PC-3 (cell line): ENCODE data around the gene PLAC9. TPM values are rescaled to one million over a fixed set of nuclear protein-coding genes. Genes with fewer than 3 reads are reported as not detected.

ENCODE experiments used
- ATAC-seq: fragments of 200-7000 bp; cut with Tn5 transposase; 2 replicates; pipeline ENCODE4 v1.9.1; 2020; ENCODE audit warnings: mild to moderate bottlenecking, moderate library complexity
- BruUV-seq: library from RNA; stranded (reverse); fragments of 400-500 nt; replicated peaks from 2 replicates; lab custom pipeline; 2021; lab: Mats Ljungman, UMichigan
- CTCF ChIA-PET: fragments of 300-600 bp; sonication (Branson Sonifier 250); formaldehyde crosslinking; loops from one replicate; lab custom pipeline; 2022; ENCODE audit warnings: antibody characterized with exemption; lab: Charles Lee
- POLR2A ChIA-PET: fragments of 300-600 bp; sonication (Branson Sonifier 250); formaldehyde crosslinking; loops from one replicate; lab custom pipeline; 2022; ENCODE audit warnings: antibody characterized with exemption; ENCODE audit not compliant: unreplicated experiment; lab: Charles Lee
- DNase-seq: peaks from one replicate; pipeline ENCODE4 v3.0.0-alpha.2; 2015
- H2AFZ ChIP-seq: fragments of 300-600 bp; sonication (generic); 2 replicates; pipeline ENCODE4 v1.6.0; 2016; ENCODE audit warnings: antibody characterized with exemption, low read length
- H3F3A ChIP-seq: fragments of 300-600 bp; sonication (generic); one replicate; pipeline ENCODE4 v1.6.0; 2017; ENCODE audit warnings: antibody characterized with exemption, low read length, control low read depth, mild to moderate bottlenecking; ENCODE audit not compliant: unreplicated experiment
- H3K27ac ChIP-seq: fragments of 300-600 bp; sonication (generic); 2 replicates; pipeline ENCODE4 v1.5.1; 2016; ENCODE audit warnings: mild to moderate bottlenecking, low read length
- H3K27me3 ChIP-seq: fragments of 300-600 bp; sonication (generic); 2 replicates; pipeline ENCODE4 v1.6.1; 2016; ENCODE audit warnings: low read length, mixed read lengths
- H3K36me3 ChIP-seq: fragments of 300-600 bp; sonication (generic); 2 replicates; pipeline ENCODE4 v1.6.1; 2016; ENCODE audit warnings: low read depth, mixed run types, low read length, mixed read lengths
- H3K4me1 ChIP-seq: fragments of 300-600 bp; sonication (generic); 2 replicates; pipeline ENCODE4 v1.5.1; 2016; ENCODE audit warnings: low read length; ENCODE audit not compliant: insufficient read depth
- H3K4me2 ChIP-seq: fragments of 300-600 bp; sonication (generic); 2 replicates; pipeline ENCODE4 v1.6.0; 2016; ENCODE audit warnings: low read length
- H3K4me3 ChIP-seq: fragments of 300-600 bp; sonication (generic); 2 replicates; pipeline ENCODE4 v1.5.1; 2016; ENCODE audit warnings: mild to moderate bottlenecking, low read length, mixed read lengths
- H3K79me2 ChIP-seq: fragments of 300-600 bp; sonication (generic); 2 replicates; pipeline ENCODE4 v1.6.1; 2017; ENCODE audit warnings: low read length, mixed read lengths
- H3K9ac ChIP-seq: fragments of 300-600 bp; sonication (generic); 2 replicates; pipeline ENCODE4 v1.6.0; 2016; ENCODE audit warnings: mild to moderate bottlenecking, low read length
- H3K9me2 ChIP-seq: fragments of 300-600 bp; sonication (generic); replicated peaks from 2 replicates; pipeline ENCODE4 v1.6.1; 2016; ENCODE audit warnings: mixed run types, low read length, mixed read lengths
- H3K9me3 ChIP-seq: fragments of 300-600 bp; sonication (generic); 2 replicates; pipeline ENCODE4 v1.6.1; 2016; ENCODE audit warnings: low read length, mixed read lengths
- H4K20me1 ChIP-seq: fragments of 300-600 bp; sonication (generic); 2 replicates; pipeline ENCODE4 v1.6.1; 2016; ENCODE audit warnings: low read length, mixed read lengths
- CTCF ChIP-seq: fragments of 300-600 bp; sonication (generic); conservative IDR thresholded peaks from 2 replicates; pipeline ENCODE4 v1.5.1; 2017; ENCODE audit warnings: antibody characterized with exemption, low read depth, mild to moderate bottlenecking, low read length
- EZH2 ChIP-seq: fragments of 300-600 bp; sonication (generic); IDR thresholded peaks from one replicate; pipeline ENCODE4 v1.6.1; 2017; ENCODE audit warnings: antibody characterized with exemption, mild to moderate bottlenecking, low read length; ENCODE audit not compliant: unreplicated experiment
- EZH2phosphoT487 ChIP-seq: fragments of 300-600 bp; sonication (generic); IDR thresholded peaks from 2 replicates; pipeline ENCODE4 v1.6.1; 2018; ENCODE audit warnings: mild to moderate bottlenecking, antibody characterized with exemption, low read length, borderline replicate concordance
- intact Hi-C: fragments of 100-400 bp; cut with micrococcal nuclease; formaldehyde crosslinking; loops from 2 replicates; pipeline ENCODE4 v1.9.0; 2023
- total RNA-seq: library from RNA; depleted of rRNA; stranded (reverse); fragments of >200 nt; gene quantifications from 2 replicates; pipeline ENCODE4 v1.2.3, GENCODE V29; 2014; rRNA removed

PLAC9 gene
- total RNA-seq, 1 experiment from 2014 or later, result 2.0 TPM

- Histone ChIP-seq H3K27me3 (no peaks in the 10 kb centered on the region), H3K4me2 (no peak overlapping the region), H3K79me2 (peaks cover 98% of the 10 kb centered on the region), H3F3A (peaks cover 11% of the 10 kb centered on the region), H3K4me1 (peaks cover 49% of the 10 kb centered on the region), H3K9me3 (no peaks in the 10 kb centered on the region), H3K4me3 (no peak overlapping the region), H4K20me1 (peaks cover 80% of the 10 kb centered on the region), H3K9ac (no peak overlapping the region), H2AFZ (no peak overlapping the region), H3K9me2 (no peaks in the 10 kb centered on the region), H3K36me3 (peaks cover 45% of the 10 kb centered on the region), H3K27ac (no peak overlapping the region)
- intact Hi-C loops, result loop anchor here (10.0 kb wide), 1 partner anchor 1738 kb away; no protein-coding TSS in a partner anchor
- TF ChIP-seq CTCF, result no peak
- no peak for TF ChIP-seq EZH2phosphoT487
- TF ChIP-seq EZH2, result no peak
- CTCF ChIA-PET, result no interaction called here
- ATAC-seq (no peak), DNase-seq (no peak)
- POLR2A ChIA-PET, result interaction anchor here (0.6 kb wide), 1 partner anchor 1936 kb away, joined by 3 read pairs; no protein-coding TSS in a partner anchor
- no TSS peak for BruUV-seq
These were observed 60.0 kb downstream of the PLAC9 start for GRCh38 chr10:80192553-80192952.

GRCh38 chr10:80194373-80195045, 62.0 kb downstream of the PLAC9 start:
- no peaks in the 10 kb centered on the region for H3K9me2 ChIP-seq
- H3K4me1 ChIP-seq, result peaks cover 57% of the 10 kb centered on the region
- H3K4me2 ChIP-seq, result no peak overlapping the region
- H3K9me3 ChIP-seq, result no peaks in the 10 kb centered on the region
- H3K79me2 ChIP-seq, result peaks cover 98% of the 10 kb centered on the region
- no peak for TF ChIP-seq CTCF
- TF ChIP-seq EZH2, result no peak
- no peak for TF ChIP-seq EZH2phosphoT487
- DNase-seq (no peak), ATAC-seq (no peak)
- intact Hi-C loops, result loop anchor here (10.0 kb wide), 1 partner anchor 1740 kb away; no protein-coding TSS in a partner anchor
- no peak overlapping the region for H3K9ac ChIP-seq
- H3K4me3 ChIP-seq, result no peak overlapping the region
- CTCF ChIA-PET, result interaction anchor here (1.2 kb wide), 1 partner anchor 29 kb away, joined by 4 read pairs; no protein-coding TSS in a partner anchor
- H3K27me3 ChIP-seq, result no peaks in the 10 kb centered on the region
- BruUV-seq, result no TSS peak
- POLR2A ChIA-PET, result interaction anchor here (0.7 kb wide), 2 partner anchors 10 to 11 kb away, joined by 4 to 13 read pairs; no protein-coding TSS in a partner anchor
- H3K36me3 ChIP-seq, result peaks cover 43% of the 10 kb centered on the region
- H4K20me1 ChIP-seq, result peaks cover 74% of the 10 kb centered on the region
- H3K27ac ChIP-seq, result peak overlapping the region; percentile 74; the same call in 1 of the 2 replicates
- H3F3A ChIP-seq, result peaks cover 11% of the 10 kb centered on the region
- H2AFZ ChIP-seq, result no peak overlapping the region

Other genes starting within 250 kb of the PLAC9 start
- not detected in 2 replicates for gene SFTPD, start 183.6 kb upstream of the PLAC9 start, total RNA-seq
- 53.7 and 68.3 TPM in 2 replicates for gene TMEM254, start 54.1 kb upstream of the PLAC9 start, total RNA-seq
- gene ANXA11, start 72.8 kb downstream of the PLAC9 start, total RNA-seq, result 434 and 520 TPM in 2 replicates
- gene MAT1A, start 156.9 kb downstream of the PLAC9 start, total RNA-seq, result not detected in 2 replicates
- not detected in 2 replicates for gene DYDC1, start 224.0 kb downstream of the PLAC9 start, total RNA-seq
- gene DYDC2, start 224.1 kb downstream of the PLAC9 start, total RNA-seq, result not detected in 2 replicates